ENCODE data around the gene SORCS3. TPM values are rescaled to one million over a fixed set of nuclear protein-coding genes. Genes with fewer than 3 reads are reported as not detected.

The SORCS3 gene
- total RNA-seq, 4 donors from 2014 or later: not detected

DNA sequence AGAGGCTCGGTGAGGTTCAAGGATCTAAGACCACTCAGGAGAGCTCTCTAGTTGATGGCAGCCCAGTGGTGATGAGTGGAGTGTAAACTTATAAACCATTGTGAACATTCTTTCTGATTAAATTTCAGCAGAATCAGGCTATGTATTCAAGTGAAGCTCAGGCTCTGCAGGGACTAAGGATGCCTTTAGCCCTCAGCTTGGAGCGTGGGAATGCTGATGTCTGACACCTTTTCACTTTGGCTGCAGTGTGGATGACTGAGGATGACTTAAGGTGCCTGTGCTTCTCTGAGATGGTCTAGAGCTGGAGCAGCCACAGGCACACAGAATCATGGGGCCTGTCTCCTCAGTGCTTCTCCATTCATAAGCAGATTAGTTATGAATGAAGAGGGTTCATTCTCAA, 150.4 kb downstream of the SORCS3 start:
- TF ChIP-seq, protein P1, sequence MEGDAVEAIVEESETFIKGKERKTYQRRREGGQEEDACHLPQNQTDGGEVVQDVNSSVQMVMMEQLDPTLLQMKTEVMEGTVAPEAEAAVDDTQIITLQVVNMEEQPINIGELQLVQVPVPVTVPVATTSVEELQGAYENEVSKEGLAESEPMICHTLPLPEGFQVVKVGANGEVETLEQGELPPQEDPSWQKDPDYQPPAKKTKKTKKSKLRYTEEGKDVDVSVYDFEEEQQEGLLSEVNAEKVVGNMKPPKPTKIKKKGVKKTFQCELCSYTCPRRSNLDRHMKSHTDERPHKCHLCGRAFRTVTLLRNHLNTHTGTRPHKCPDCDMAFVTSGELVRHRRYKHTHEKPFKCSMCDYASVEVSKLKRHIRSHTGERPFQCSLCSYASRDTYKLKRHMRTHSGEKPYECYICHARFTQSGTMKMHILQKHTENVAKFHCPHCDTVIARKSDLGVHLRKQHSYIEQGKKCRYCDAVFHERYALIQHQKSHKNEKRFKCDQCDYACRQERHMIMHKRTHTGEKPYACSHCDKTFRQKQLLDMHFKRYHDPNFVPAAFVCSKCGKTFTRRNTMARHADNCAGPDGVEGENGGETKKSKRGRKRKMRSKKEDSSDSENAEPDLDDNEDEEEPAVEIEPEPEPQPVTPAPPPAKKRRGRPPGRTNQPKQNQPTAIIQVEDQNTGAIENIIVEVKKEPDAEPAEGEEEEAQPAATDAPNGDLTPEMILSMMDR (IDR thresholded peaks at IDR 0.05): no peak
- TF ChIP-seq POLR2A (IDR thresholded peaks at IDR 0.05): no peak
- intact Hi-C loops (cut with DNase I): no loop called here
- DNase-seq: no peak
- H3K27ac ChIP-seq: no peak overlapping the region
- H3K4me1 ChIP-seq: no peaks in the 10 kb centered on the region
- 44 to 50% methylated on average over 2 of the region's 2 CpGs for WGBS, 2 donors
- H3K9me3 ChIP-seq: no peaks in the 10 kb centered on the region
- H3K36me3 ChIP-seq: no peaks in the 10 kb centered on the region
- no peaks in the 10 kb centered on the region for H3K27me3 ChIP-seq
- no peak overlapping the region for H3K4me3 ChIP-seq (replicated peaks in 1 of 3)

DNA sequence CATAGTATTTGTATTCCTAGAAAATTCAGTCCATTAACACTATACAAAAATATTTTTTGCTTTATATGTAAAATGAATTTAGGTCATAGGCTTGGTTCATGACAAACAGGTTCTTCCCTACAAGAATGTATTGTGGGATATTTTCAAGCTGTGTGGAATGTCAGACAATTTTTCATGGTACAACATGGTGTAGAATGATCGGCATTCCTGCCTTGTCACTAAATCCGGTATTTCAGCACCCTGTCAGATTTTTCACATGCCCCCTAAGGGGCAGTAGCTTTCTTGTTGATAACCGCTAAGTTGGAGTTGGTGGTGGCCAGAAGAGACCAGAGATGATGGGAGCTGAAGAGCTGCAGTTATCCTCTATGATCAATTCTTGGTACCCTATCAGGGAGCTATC, 154.3 kb downstream of the SORCS3 start:
- 84 to 90% methylated on average over 3 of the region's 3 CpGs for WGBS, 2 donors
- Histone ChIP-seq H3K27ac (no peak overlapping the region), H3K4me3 (replicated peaks in 1 of 3) (no peak overlapping the region), H3K4me1 (no peaks in the 10 kb centered on the region), H3K36me3 (no peaks in the 10 kb centered on the region), H3K27me3 (no peaks in the 10 kb centered on the region), H3K9me3 (no peaks in the 10 kb centered on the region)
- no peak for DNase-seq
- no peak for TF ChIP-seq POLR2A (IDR thresholded peaks at IDR 0.05)
- TF ChIP-seq, protein P1 (IDR thresholded peaks at IDR 0.05): no peak
- intact Hi-C loops (cut with DNase I): no loop called here

DNA sequence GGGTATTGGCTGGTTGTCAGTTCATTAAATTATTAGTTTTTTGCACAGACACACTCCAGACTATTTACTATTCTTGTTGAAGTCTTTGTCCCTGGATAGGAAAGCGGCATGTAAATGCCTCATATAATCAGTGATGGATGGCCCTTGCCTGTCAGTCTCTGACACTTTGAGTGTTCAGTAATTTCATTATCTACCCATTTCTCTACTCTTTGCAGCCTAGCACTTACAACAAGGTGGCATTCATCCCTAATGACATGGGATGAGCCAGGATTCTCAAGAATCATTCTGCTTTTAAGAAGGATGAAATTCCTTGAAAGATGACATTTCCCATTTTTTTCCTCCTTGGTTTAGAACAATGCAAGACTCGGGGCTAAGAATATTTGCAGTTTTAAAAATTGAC, 155.7 kb downstream of the SORCS3 start:
- Histone ChIP-seq H3K27me3 (no peaks in the 10 kb centered on the region), H3K4me1 (no peaks in the 10 kb centered on the region), H3K9me3 (no peaks in the 10 kb centered on the region), H3K27ac (no peak overlapping the region), H3K36me3 (no peaks in the 10 kb centered on the region), H3K4me3 (replicated peaks in 1 of 3) (no peak overlapping the region)
- intact Hi-C loops (cut with DNase I): no loop called here
- TF ChIP-seq, protein P1 (IDR thresholded peaks at IDR 0.05): no peak
- no peak for TF ChIP-seq POLR2A (IDR thresholded peaks at IDR 0.05)
- WGBS, 2 donors: 77 to 79% methylated on average over 2 of the region's 2 CpGs
- DNase-seq: no peak

DNA sequence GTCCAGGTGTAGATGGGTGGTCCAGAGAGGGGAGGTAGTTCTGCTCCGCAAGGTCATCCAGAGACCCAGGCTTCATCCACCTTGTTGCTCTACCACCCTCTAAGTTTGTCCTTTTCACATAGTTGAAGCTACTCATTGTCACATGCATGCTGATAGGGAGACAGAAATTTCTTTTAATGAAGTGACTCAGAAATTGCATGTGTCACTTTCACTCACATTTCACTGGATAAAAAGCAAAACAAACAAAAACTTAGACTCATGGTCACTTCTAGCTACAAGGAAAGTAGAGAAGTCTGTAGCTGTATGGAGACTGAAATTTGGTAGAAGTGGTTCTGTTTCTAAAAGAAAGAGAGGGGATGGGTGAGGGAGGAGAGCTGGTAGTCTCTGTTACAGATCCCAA, 161.9 kb downstream of the SORCS3 start:
- Histone ChIP-seq H3K27me3 (no peaks in the 10 kb centered on the region), H3K9me3 (no peaks in the 10 kb centered on the region), H3K4me1 (no peaks in the 10 kb centered on the region), H3K4me3 (replicated peaks in 1 of 3) (no peak overlapping the region), H3K36me3 (no peaks in the 10 kb centered on the region), H3K27ac (no peak overlapping the region)
- no peak for DNase-seq
- 88 to 94% methylated on average over 1 of the region's 1 CpG for WGBS, 2 donors
- intact Hi-C loops (cut with DNase I): no loop called here
- TF ChIP-seq, protein P1 (IDR thresholded peaks at IDR 0.05): no peak
- no peak for TF ChIP-seq POLR2A (IDR thresholded peaks at IDR 0.05)

DNA sequence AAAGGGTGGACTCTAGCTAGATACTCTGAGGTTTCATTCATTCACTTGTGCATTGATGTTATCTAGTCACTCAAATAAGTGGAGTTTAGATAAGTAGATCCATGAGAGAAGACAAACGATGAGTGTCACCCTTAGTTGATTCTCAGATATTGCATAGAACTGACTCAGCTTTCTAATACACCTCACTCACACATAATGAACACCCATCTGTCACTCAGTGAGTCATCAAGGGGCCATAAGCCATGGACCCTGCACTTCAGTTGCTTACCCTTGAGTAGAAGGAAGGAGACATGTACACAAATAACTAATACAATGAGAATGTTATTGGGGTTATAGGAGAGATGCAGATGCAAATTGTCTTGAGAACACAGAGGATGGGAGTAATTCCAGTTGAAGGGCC, 163.8 kb downstream of the SORCS3 start:
- 64 to 73% methylated on average over 1 of the region's 1 CpG for WGBS, 2 donors
- Histone ChIP-seq H3K36me3 (no peaks in the 10 kb centered on the region), H3K9me3 (no peaks in the 10 kb centered on the region), H3K27ac (no peak overlapping the region), H3K4me3 (replicated peaks in 1 of 3) (no peak overlapping the region), H3K4me1 (no peaks in the 10 kb centered on the region), H3K27me3 (no peaks in the 10 kb centered on the region)
- TF ChIP-seq, protein P1 (IDR thresholded peaks at IDR 0.05): no peak
- TF ChIP-seq POLR2A (IDR thresholded peaks at IDR 0.05): no peak
- intact Hi-C loops (cut with DNase I): no loop called here
- no peak for DNase-seq
